HepG2 (cell line): Measurements from ENCODE around the gene REELD1.

ENCODE experiments used
- CCDC6 ChIP-seq: sonication (generic); formaldehyde crosslinking; IDR thresholded peaks from 2 replicates; pipeline ENCODE4 v1.8.1; 2022; ENCODE audit warnings: mild to moderate bottlenecking, missing genetic modification reagents, moderate library complexity
- CHD2 ChIP-seq: IDR thresholded peaks from 2 replicates; pipeline ENCODE4 v1.6.1; 2011; ENCODE audit warnings: low read depth, low read length, improper control_type of control experiment
- GABPA ChIP-seq, 2 experiments: IDR thresholded peaks; 2 replicates each; pipeline ENCODE4 v1.6.1; 2011 to 2016; ENCODE audit warnings: low read depth in 2 of 2, low read length in 1 of 2, missing biosample characterization in 1 of 2, missing genetic modification characterization in 1 of 2
- KIAA2018 ChIP-seq: sonication (generic); formaldehyde crosslinking; IDR thresholded peaks from 2 replicates; pipeline ENCODE4 v1.5.0; 2020; ENCODE audit warnings: mild to moderate bottlenecking, missing genetic modification reagents, borderline replicate concordance
- MTF1 ChIP-seq: sonication (generic); formaldehyde crosslinking; IDR thresholded peaks from 2 replicates; pipeline ENCODE4 v1.5.0; 2020; ENCODE audit warnings: missing genetic modification reagents
- PHB2 ChIP-seq: fragments of 450-650 bp; IDR thresholded peaks from 2 replicates; pipeline ENCODE4 v1.6.1; 2018; ENCODE audit not compliant: partially characterized antibody
- SP4 ChIP-seq: sonication (generic); formaldehyde crosslinking; IDR thresholded peaks from 2 replicates; pipeline ENCODE4 v1.8.1; 2023; ENCODE audit warnings: mild to moderate bottlenecking, missing genetic modification reagents
- TCF12 ChIP-seq, 2 experiments: fragments of 450-650 bp in 1 of 2; sonication (generic) in 1 of 2; formaldehyde crosslinking in 1 of 2; IDR thresholded peaks; 2 replicates each; pipeline versions ENCODE4 v1.6.1 to v1.8.0; 2017 to 2022; ENCODE audit warnings: antibody characterized with exemption in 1 of 2, mild to moderate bottlenecking in 1 of 2, missing genetic modification reagents in 1 of 2, moderate library complexity in 1 of 2
- ZNF674 ChIP-seq: sonication (generic); formaldehyde crosslinking; IDR thresholded peaks from 2 replicates; pipeline ENCODE4 v1.5.0; 2020; ENCODE audit warnings: low read depth, mild to moderate bottlenecking, missing genetic modification reagents
- ZZZ3 ChIP-seq: sonication (generic); formaldehyde crosslinking; IDR thresholded peaks from 2 replicates; pipeline ENCODE4 v1.4.0; 2020; ENCODE audit warnings: missing genetic modification reagents, mild to moderate bottlenecking, borderline replicate concordance
- TF ChIP-seq, protein P1 (sequence below): sonication (generic); formaldehyde crosslinking; IDR thresholded peaks from 2 replicates; pipeline ENCODE4 v1.5.0; 2020; ENCODE audit warnings: mild to moderate bottlenecking, missing genetic modification reagents, moderate library complexity
- TF ChIP-seq, protein P2 (sequence below), 2 experiments: sonication (generic) in 1 of 2; formaldehyde crosslinking in 1 of 2; IDR thresholded peaks; 2 replicates each; pipeline versions ENCODE4 v1.5.1 to v1.6.1; 2011 to 2020; ENCODE audit warnings: borderline replicate concordance in 1 of 2, low read depth in 1 of 2, low read length in 1 of 2, mild to moderate bottlenecking in 1 of 2, missing genetic modification reagents in 1 of 2, moderate library complexity in 1 of 2
- TF ChIP-seq, protein P3 (sequence below): sonication (generic); formaldehyde crosslinking; IDR thresholded peaks from 2 replicates; pipeline ENCODE4 v1.4.0; 2020; ENCODE audit warnings: missing genetic modification reagents
- TF ChIP-seq, protein P4 (sequence below): sonication (generic); formaldehyde crosslinking; IDR thresholded peaks from 2 replicates; pipeline ENCODE4 v1.4.0; 2020; ENCODE audit warnings: mild to moderate bottlenecking, missing genetic modification reagents

DNA sequence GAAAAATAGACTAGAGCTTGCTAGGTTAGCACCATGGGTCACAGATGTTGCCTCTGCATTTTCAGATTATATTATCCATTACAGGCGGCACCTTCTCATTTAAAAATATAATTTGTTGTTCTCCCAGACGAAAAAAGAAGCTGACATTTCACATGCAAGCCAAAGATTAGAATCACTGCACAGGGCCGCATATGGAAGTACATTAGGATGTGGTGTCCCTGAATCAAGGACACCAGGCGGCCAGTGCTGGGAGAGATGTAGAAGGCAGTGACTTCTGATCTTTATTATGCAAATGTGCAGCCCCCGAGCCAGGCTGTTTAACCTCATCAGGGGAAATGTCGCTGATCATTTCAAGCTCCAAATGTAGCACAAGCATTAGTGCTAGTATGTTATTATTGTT lies 22.8 kb downstream of the REELD1 start:
- TF ChIP-seq, protein P1, sequence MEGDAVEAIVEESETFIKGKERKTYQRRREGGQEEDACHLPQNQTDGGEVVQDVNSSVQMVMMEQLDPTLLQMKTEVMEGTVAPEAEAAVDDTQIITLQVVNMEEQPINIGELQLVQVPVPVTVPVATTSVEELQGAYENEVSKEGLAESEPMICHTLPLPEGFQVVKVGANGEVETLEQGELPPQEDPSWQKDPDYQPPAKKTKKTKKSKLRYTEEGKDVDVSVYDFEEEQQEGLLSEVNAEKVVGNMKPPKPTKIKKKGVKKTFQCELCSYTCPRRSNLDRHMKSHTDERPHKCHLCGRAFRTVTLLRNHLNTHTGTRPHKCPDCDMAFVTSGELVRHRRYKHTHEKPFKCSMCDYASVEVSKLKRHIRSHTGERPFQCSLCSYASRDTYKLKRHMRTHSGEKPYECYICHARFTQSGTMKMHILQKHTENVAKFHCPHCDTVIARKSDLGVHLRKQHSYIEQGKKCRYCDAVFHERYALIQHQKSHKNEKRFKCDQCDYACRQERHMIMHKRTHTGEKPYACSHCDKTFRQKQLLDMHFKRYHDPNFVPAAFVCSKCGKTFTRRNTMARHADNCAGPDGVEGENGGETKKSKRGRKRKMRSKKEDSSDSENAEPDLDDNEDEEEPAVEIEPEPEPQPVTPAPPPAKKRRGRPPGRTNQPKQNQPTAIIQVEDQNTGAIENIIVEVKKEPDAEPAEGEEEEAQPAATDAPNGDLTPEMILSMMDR (CRISPR knock-in tag): no peak
- TF ChIP-seq GABPA (IDR thresholded peaks at IDR 0.05; ENCODE audit: low read depth, low read length): no peak
- TF ChIP-seq GABPA (CRISPR knock-in tag; IDR thresholded peaks at IDR 0.05; ENCODE audit: low read depth): no peak
- TF ChIP-seq, protein P2, sequence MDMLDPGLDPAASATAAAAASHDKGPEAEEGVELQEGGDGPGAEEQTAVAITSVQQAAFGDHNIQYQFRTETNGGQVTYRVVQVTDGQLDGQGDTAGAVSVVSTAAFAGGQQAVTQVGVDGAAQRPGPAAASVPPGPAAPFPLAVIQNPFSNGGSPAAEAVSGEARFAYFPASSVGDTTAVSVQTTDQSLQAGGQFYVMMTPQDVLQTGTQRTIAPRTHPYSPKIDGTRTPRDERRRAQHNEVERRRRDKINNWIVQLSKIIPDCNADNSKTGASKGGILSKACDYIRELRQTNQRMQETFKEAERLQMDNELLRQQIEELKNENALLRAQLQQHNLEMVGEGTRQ (IDR thresholded peaks at IDR 0.05; ENCODE audit: low read depth, low read length): no peak
- TF ChIP-seq, protein P2 (CRISPR knock-in tag; IDR thresholded peaks at IDR 0.05; ENCODE audit: borderline replicate concordance): no peak
- TF ChIP-seq, protein P3, sequence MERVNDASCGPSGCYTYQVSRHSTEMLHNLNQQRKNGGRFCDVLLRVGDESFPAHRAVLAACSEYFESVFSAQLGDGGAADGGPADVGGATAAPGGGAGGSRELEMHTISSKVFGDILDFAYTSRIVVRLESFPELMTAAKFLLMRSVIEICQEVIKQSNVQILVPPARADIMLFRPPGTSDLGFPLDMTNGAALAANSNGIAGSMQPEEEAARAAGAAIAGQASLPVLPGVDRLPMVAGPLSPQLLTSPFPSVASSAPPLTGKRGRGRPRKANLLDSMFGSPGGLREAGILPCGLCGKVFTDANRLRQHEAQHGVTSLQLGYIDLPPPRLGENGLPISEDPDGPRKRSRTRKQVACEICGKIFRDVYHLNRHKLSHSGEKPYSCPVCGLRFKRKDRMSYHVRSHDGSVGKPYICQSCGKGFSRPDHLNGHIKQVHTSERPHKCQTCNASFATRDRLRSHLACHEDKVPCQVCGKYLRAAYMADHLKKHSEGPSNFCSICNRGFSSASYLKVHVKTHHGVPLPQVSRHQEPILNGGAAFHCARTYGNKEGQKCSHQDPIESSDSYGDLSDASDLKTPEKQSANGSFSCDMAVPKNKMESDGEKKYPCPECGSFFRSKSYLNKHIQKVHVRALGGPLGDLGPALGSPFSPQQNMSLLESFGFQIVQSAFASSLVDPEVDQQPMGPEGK (CRISPR knock-in tag): no peak
- no peak for TF ChIP-seq CHD2
- TF ChIP-seq PHB2: no peak
- TF ChIP-seq KIAA2018 (CRISPR knock-in tag): no peak
- TF ChIP-seq ZNF674 (CRISPR knock-in tag): no peak
- no peak for TF ChIP-seq TCF12 (IDR thresholded peaks at IDR 0.05)
- no peak for TF ChIP-seq TCF12 (CRISPR knock-in tag; IDR thresholded peaks at IDR 0.05)
- no peak for TF ChIP-seq SP4 (CRISPR knock-in tag)
- TF ChIP-seq CCDC6 (CRISPR knock-in tag): no peak
- TF ChIP-seq MTF1 (CRISPR knock-in tag): no peak
- TF ChIP-seq ZZZ3 (CRISPR knock-in tag): no peak
- TF ChIP-seq, protein P4, sequence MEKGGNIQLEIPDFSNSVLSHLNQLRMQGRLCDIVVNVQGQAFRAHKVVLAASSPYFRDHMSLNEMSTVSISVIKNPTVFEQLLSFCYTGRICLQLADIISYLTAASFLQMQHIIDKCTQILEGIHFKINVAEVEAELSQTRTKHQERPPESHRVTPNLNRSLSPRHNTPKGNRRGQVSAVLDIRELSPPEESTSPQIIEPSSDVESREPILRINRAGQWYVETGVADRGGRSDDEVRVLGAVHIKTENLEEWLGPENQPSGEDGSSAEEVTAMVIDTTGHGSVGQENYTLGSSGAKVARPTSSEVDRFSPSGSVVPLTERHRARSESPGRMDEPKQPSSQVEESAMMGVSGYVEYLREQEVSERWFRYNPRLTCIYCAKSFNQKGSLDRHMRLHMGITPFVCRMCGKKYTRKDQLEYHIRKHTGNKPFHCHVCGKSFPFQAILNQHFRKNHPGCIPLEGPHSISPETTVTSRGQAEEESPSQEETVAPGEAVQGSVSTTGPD (CRISPR knock-in tag): no peak
